ENCODE results near the gene PLEKHG5.

The PLEKHG5 gene

GRCh38 chr1:6475381-6476133 lies 15.9 kb downstream of the PLEKHG5 start:
- DNase-seq: peak; percentile 54

DNA sequence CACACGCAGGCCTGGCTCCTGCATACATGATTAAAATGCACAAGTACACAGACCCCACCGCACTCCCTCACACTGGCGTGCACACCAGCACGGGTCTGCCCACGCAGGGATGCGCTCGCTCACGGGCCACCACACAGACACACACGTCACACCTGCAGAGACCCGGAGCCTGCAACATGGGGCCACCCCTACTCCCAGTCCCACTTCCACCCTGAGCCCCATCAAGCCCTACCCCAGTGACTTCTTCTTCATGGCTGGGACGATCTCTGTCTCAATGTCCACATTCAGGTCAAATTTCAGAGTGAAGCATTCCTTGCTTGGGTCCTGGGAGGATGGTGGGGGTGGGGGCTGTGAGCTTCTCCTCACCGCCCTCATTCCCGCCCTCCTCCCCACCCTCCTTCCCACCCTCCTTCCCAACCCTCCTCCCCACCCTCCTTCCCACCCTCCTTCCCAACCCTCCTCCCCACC lies 16.6 kb downstream of the PLEKHG5 start:
- no peak for DNase-seq

- peak; percentile 87 for DNase-seq
These were observed 17.3 kb downstream of the PLEKHG5 start for GRCh38 chr1:6473974-6474814.

DNA sequence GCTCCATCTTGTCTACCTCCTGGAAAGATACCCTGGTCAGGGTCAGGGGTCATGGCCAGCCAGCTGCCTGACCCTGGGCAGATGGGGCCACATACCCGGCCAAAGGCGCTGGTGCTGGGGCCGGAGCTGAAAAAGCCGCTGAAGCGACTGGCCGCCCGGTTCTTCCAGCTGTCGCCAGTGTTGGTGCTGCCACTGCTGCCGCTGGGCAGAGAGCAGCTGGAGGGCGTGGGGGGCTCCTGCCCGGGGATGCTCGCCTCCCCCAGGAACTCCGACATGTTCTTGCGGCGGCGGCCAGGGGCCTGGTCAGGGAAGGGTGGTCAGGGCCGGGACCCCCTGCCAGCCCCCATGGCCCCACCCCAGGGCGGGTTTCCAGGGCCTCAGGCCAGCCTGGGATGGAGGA lies 18.3 kb downstream of the PLEKHG5 start:
- no peak for DNase-seq

DNA sequence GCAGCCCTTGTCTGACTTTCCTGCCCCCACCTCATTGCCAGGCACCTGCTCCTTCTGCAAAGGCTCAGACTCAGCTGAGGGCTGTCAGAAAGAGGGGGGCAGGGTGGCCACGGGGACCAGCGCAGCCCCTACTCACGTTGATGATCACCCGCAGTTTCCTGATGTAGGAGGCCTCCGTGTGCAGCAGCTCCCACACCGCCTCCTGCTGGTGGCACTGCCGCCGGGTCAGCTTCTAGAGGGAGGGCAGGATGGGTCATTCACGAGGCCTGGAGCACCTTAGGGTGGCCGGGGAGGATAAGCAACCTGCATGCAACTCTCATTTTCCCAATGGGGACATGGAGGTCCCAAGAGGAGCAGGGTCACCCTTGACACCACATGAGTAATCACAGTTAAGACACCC lies 19.1 kb downstream of the PLEKHG5 start:
- no peak for DNase-seq

GRCh38 chr1:6471970-6472368 lies 19.5 kb downstream of the PLEKHG5 start:
- DNase-seq: no peak

DNA sequence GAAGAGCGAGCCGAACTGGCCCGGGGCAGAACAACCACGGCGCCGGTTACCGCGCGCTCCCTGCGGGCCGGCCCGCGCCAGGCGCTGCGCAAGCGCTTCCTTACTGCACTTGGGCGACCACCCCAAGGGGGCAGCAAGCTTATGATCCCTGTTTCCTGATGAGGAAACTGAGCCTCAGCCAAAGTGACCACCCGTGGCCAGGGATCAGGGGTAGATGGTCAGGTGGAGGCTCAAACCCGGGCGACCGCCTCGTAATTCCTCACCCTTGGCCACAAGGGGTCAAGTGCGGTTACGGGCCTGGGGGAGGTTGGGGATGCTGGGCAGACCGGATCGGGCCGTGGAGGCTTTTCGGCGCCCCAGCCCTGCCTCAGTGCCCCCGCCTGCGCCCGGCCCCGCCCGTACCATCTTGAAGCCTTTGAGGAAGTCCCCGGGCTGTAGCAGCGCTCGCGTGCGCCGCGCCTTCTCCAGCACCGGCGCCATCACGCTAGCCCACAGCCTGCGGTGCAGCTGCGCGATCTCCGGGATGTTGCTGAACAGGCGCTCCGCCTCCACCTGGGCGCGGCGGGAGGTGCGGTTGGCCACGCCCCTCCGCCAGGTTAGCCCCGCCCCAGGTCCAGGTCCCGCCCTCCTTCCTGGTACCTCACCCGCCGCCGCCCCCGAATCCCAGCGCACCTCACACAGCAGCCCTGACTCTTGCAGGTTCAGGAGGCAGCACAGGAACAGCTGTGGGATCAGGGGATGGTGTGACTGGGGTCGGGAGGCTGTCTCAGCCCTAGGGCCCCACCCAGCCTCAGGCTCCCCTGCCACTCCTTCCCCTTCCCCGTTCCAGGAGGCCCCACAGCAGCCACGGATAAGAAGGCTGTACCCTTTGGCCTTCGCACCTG lies 20.1 kb downstream of the PLEKHG5 start:
- no peak for DNase-seq

- no peak for DNase-seq
These were observed 21.1 kb downstream of the PLEKHG5 start for GRCh38 chr1:6470132-6471085.

GRCh38 chr1:6468729-6469461 lies 22.6 kb downstream of the PLEKHG5 start:
- no peak for DNase-seq

- no peak for DNase-seq
These were observed 23.5 kb downstream of the PLEKHG5 start for GRCh38 chr1:6467744-6468688.

DNA sequence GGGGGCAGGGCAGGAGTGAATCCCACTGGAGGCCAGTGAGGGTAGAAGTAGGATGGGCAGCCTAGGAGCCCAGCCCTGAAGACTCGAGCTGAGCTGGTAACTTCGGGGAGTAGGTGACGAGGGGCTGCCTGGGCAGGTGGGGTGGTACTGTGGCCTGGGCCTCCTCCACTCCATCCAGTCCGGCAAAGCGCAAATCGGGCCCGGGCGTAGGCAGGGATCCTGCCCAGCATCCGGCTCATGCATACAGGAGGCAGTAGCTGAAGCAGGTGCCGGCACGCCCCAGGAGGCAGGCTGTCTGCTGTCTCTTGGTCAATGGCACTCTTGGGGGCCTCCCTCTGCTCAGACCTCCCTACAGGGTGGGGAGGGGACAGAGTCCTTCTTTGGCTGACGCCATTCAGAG lies 24.2 kb downstream of the PLEKHG5 start:
- no peak for DNase-seq

- no peak for DNase-seq
These were observed 24.7 kb downstream of the PLEKHG5 start for GRCh38 chr1:6466751-6467150.

DNA sequence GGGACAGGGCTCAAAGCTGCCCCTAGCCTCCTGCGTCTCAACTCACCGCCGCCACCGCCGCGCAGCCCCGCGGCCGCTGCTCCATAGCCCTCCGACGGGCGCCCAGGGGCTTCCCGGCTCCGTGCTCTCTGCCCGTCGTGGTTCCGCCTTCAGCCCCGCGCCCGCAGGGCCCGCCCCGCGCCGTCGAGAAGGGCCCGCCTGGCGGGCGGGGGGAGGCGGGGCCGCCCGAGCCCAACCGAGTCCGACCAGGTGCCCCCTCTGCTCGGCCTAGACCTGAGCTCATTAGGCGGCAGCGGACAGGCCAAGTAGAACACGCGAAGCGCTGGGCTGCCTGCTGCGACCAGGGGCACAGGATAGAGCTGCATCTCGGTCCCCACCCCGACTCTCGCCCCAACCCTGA lies 25.4 kb downstream of the PLEKHG5 start, which contains the start of gene TNFRSF25:
TNFRSF25 (minus strand) TSS at position 151 of the 400 bp plus-strand sequence; CDS start at position 85, 66 bp downstream.
- no peak for DNase-seq

GRCh38 chr1:6465461-6466005 lies 25.9 kb downstream of the PLEKHG5 start:
- no peak for DNase-seq

- no peak for DNase-seq
These were observed 26.6 kb downstream of the PLEKHG5 start for GRCh38 chr1:6464915-6465314.

GRCh38 chr1:6464514-6464836 lies 27.0 kb downstream of the PLEKHG5 start:
- no peak for DNase-seq

GRCh38 chr1:6463120-6463412 lies 28.4 kb downstream of the PLEKHG5 start:
- no peak for DNase-seq

- DNase-seq: no peak
These were observed 28.9 kb downstream of the PLEKHG5 start for GRCh38 chr1:6462412-6463119.
